T-helper 2 cell (primary cell): ENCODE data around the gene MORF4L2.
"Not testable (repeated sequence)": the region's sequence is repeated elsewhere in the genome, so short reads cannot be mapped to it uniquely, and the experiment has no call there.

Experiments
- DNase-seq, 5 experiments: peaks; one replicate each; pipeline versions ENCODE4 v3.0.0 to v3.0.0-alpha.2; 2012 to 2022

The MORF4L2 gene

GRCh38 chrX:103678199-103678993 lies 8.1 kb downstream of the MORF4L2 start:
- DNase-seq = no peak

- no peak for DNase-seq
Measured at GRCh38 chrX:103674531-103675454, 11.7 kb downstream of the MORF4L2 start.

- no peak for DNase-seq
Measured at GRCh38 chrX:103669745-103670144, 16.8 kb downstream of the MORF4L2 start.

- no peak for DNase-seq
Measured at GRCh38 chrX:103666202-103667107, 20.0 kb downstream of the MORF4L2 start.

- DNase-seq = no peak
Measured at GRCh38 chrX:103663981-103664762, 22.3 kb downstream of the MORF4L2 start.

GRCh38 chrX:103659460-103659859 lies 27.0 kb downstream of the MORF4L2 start:
- DNase-seq = not testable (repeated sequence)

GRCh38 chrX:103658681-103659433 lies 27.6 kb downstream of the MORF4L2 start:
- no peak for DNase-seq

- not testable (repeated sequence) for DNase-seq
Measured at GRCh38 chrX:103657066-103657465, 29.4 kb downstream of the MORF4L2 start.

GRCh38 chrX:103656617-103657016 lies 29.9 kb downstream of the MORF4L2 start:
- no peak for DNase-seq

- not testable (repeated sequence) for DNase-seq
Measured at GRCh38 chrX:103655230-103656000, 31.1 kb downstream of the MORF4L2 start.

- DNase-seq = no peak
Measured at GRCh38 chrX:103651151-103651773, 35.2 kb downstream of the MORF4L2 start.

- no peak for DNase-seq
Measured at GRCh38 chrX:103647630-103648029, 38.9 kb downstream of the MORF4L2 start.

GRCh38 chrX:103644125-103644524 lies 42.4 kb downstream of the MORF4L2 start:
- no peak for DNase-seq

GRCh38 chrX:103640401-103641155 lies 45.9 kb downstream of the MORF4L2 start:
- DNase-seq = no peak

GRCh38 chrX:103638479-103639346 lies 47.8 kb downstream of the MORF4L2 start:
- DNase-seq = not testable (repeated sequence)

GRCh38 chrX:103637604-103638338 lies 48.7 kb downstream of the MORF4L2 start:
- DNase-seq = no peak

GRCh38 chrX:103635436-103635835 lies 51.1 kb downstream of the MORF4L2 start:
- DNase-seq = no peak
